SW 1271 (cell line): Measurements from ENCODE around the gene PRSS3.
A peak's percentile ranks its signal among the peaks of the same experiment; 100 is the strongest.
"Not testable (repeated sequence)": the region's sequence is repeated elsewhere in the genome, so short reads cannot be mapped to it uniquely, and the experiment has no call there.

Experiments
- DNase-seq, 2 experiments: peaks; one replicate each; lab custom pipeline; 2025; lab: John Stamatoyannopoulos, UW

Gene PRSS3

DNA sequence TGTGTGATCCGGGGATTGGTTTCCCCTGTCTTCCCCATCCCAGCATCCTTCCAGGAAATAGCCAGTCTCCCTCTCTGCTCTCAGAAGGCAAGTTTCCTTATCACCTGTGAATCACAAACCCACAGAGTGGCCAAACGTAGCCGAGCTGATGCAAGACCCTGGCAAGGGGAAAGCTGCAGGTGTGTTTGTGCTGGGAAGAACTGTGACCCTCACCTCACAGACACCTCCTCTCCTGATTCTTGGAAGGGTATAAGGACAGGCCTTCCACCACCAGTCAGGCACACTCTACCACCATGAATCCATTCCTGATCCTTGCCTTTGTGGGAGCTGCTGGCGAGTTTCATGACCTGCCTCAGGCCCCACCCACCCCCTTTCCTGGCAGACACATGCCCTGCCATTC lies at the start of gene PRSS3:
TSS of gene PRSS3 (plus strand) at position 281 of the 400 bp plus-strand sequence. CDS start at position 294, 13 bp downstream.
- DNase-seq: no peak

DNA sequence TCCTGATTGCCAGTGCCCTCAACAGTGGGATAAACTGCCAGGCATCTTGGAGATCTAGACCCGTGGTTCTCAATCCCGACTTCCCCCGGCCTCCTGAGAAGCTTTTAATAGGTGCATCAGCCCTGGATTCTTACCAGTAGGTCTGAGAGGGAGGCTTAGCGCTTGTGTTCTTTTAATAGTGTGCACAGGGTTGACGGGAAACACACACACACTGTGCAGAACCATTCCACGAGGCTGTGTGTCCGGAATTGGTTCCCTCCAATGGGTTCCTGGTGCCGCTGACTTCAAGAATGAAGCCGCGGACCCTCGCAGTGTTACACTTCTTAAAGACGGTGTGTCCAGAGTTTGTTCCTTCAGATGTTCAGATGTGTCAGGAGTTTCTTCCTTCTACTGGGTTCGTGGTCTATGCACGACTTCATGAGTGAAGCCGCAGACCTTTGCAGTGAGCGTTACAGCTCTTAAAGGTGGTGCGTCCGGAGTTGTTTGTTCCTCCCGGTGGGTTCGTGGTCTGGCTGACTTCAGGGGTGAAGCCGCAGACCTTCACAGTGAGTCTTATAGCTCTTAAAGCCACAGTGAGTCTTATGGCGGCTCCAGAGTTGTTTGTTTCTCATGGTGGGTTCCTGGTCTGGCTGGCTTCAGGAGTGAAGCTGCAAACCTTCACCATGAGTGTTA lies 46.6 kb upstream of the PRSS3 start:
- DNase-seq: no peak

DNA sequence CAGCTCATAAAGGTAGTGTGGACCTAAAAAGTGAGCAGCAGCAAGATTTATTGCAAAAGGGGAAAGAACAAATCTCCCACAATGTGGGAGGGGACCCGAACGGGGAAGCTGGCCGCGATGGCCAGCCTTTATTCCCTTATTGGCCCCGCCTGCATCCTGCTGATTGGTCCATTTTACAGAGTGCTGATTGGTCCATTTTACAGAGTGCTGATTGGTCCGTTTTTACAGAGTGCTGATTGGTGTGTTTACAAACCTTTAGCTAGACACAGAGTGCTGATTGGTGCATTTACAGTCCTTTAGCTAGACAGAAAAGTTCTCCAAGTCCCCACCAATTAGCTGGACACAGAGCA lies 46.1 kb upstream of the PRSS3 start:
- DNase-seq: not testable (repeated sequence)

DNA sequence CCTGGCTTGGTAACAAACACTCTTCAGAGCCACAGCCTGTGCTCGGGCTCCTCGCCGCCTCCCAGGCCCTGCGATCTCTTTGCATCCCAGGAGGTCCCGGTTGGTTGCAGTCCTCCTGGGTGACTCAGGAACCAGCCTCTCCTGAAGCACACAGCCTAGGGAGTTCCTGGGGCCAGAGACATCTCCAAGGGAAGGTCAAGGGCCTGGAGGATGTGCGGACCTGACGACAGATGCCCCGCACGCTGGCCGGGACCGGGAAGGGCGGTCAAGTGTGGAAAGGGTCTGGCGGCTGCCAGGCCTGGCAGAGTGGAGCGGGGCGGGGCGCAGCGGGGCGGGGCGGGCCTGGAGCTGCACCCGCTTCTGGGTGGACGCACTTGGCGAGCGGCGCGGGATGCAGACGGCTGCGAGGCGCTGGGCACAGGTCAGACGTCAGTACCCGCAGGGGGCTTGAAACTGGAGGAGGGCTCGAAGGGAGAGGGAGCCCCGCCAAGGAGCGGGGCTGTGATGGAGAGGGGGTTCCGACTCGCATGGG lies 45.0 kb upstream of the PRSS3 start:
- DNase-seq: no peak

DNA sequence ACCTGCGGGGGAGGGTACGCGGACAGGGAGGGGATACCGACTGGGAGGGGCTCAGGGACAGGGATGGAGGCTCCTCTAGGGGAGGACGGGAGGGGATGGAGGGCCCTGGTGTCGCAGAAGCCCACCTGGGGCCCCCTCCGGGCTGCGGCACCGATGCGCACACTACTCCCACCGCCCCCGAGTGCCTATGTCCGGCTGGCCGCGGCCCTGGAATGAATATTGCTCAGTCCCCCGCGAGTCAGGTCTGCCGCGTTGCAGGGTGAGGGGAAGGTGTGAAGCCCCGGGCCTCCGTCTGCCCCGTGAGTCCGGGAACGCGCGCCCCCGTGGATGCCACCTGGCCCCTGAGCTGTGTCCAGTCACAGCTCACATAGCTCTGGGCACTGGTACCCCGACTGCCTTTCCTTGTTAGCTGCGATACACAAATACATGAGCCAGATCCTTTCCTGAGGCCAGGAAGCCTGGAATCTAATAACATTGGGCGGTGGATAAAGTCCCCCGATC lies 44.5 kb upstream of the PRSS3 start:
- DNase-seq: no peak

DNA sequence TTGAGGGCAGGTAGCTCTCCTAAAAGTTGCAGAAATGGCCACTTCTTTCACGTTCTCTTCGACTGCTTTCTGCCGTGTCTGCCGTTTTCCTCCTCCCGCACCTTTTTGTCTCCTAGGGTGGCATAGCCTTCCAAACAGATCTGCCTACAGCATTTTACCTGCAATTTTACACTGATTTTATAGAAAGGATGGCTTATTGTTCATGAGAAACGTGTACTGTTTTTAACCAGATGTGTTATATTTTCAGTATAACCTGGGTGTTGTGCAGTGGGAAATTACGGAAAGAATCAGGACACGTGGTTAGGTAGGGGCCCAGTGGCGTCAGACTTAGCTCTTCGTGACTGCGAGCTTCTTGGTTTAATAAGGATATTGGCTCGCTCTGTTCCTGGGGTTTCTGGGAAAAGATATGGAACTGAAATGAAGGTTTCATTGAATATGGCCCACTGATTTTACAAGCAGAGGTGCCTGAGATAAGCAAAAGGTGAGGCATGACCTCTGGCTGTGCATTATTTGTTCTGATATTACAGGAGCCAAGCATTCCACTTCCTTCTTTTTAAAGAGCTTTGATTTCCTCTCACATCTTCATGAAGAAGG lies 43.7 kb upstream of the PRSS3 start:
- no peak for DNase-seq

DNA sequence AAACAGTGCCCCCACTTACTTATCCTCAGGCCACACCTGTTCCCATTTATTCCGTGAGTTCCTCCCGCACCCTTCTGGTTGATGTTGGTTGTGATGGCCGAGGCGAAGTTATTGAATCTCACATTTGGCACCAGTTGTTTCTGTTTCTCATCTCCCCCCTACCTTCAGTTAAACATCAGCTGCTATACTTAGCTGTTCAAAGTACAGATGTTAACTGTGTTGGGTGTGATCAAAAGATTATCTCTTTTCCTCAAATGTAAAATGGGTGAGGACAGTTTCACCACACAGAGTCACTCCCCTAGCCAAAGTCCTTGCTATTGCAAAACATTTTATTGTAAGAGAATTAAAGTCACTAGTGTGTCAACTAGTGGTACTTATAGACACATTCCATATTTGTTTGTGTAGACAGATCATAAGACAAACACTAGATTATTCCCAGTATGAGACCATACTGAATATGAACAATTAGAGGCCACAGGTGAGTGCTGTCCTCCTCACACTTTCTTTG lies 43.2 kb upstream of the PRSS3 start:
- DNase-seq: no peak

DNA sequence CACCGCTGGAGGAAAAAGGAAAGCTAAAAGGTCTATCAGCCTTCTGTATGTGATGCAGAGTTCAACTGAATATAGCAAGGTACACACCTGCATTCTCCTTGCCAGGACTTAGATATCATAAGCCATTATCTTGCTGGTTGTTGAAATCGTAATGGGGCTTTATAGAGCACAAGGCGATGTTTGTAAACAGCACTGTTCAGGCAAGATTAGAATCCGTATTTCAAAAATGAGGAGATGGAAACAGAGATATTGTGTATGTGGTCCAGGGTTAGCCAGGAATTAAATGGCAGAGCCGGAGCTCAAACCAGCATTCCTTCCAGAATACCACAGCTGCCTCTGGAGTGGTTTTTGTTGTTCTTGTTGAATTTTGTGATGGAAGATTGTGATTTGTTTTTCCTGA lies 42.6 kb upstream of the PRSS3 start:
- not testable (repeated sequence) for DNase-seq

DNA sequence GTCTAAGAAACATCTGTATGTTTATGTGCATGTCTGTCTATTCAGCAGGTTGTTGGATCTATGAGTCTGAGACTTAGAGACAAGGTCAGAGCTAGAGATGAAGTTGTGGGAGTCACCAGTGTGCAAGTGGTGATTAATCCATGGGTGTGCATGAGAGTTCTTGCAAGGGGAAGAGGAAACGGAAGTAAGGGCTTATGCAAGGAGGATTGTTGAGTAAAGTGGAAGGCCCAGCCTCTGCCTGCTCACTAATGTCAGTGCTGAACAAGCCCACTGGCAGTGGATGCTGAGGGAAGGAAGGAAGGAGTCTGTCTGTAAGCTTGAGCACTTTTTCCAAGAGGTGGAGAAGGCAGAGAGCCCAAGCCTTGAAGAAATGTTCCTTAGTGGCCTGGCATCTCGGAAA lies 35.7 kb upstream of the PRSS3 start:
- not testable (repeated sequence) for DNase-seq

DNA sequence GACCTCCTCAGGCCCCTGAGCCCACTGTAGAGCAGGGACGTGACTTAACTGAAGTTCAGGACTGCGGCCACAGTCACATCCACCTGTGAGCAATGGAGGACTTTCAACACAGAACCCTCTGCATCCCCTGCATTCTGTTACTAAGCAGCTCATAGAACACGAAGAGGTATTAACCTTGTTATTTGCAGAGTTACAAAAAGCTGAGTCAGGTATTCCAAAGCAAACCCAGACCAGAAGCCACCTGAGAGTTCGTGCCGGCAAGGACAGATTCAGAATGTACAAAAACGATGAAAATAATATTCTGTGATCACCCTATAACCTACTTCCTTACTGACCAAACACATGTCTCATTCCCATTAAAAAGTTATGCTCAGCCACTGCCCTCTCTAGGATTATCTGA lies 33.0 kb upstream of the PRSS3 start:
- no peak for DNase-seq

DNA sequence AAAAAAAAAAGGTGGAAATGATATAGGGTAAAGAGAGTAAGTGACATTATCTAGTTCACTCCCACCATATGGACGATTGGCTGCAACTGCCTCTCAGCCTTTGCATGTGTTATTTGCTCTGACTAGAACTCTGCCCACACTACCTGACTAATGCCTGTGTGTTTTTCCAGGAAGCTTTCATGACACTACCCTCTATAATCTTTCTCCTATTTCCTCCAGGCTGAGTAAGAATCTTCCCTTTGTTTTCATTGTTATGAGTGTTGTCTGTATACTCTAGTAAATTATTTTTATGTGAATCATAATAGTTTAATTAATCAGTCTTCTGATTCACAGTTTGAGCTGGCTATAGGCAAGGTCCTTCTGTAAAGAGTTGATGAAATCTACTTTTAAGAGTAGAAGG lies 31.7 kb upstream of the PRSS3 start:
- peak in 1 of 2 experiments; percentile 22 for DNase-seq

DNA sequence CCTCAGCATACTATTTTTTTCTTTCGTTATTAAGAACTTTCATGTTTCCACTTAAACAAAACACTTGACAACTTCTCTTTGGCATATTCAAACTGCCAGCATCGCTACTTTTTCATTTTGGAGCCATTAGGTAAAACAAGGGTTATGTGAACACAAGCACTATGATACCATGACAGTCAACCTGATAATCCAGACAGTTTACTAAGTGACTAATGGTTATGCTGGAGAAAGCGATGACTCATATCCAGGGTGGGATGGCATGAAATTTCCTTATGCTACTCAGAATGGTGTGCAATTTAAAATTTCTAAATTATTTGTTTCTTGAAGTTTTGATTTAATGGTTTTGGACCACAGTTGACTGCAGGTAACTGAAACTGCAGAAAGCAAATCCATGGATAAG lies 29.9 kb upstream of the PRSS3 start:
- DNase-seq: peak in 1 of 2 experiments; percentile 64

DNA sequence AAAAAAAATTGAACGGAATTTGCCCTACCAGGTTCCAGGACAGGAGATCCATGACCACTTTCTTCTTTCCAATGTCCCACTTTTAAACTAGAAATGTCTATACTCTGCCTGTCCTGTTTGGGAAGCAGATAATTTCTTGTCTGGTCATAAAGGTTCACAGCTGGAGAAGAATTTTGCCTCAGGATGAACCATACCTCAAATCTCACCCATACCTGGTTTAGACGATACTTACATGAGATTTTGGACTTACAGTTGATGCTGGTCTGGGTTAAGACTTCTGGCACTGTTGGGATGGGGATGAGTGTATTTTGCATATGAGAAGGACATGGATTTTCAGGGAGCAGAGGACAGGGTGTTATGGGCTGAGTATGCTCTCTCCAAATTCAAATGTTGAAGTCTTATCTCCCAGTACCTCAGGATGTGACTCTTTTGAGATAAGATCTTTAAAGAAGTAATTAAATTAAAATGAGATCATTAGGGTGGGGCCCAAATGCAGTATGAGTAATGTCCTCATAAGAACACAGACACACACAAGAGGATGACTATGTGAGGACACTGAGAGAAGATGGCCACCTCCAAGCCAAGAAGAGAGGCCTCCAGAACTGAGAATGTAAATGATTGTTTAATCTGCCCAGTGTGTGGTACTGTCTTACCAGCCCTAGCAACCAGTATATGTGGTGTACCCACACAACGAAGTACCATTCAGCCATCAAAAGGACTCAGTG lies 25.0 kb upstream of the PRSS3 start:
- not testable (repeated sequence) for DNase-seq

DNA sequence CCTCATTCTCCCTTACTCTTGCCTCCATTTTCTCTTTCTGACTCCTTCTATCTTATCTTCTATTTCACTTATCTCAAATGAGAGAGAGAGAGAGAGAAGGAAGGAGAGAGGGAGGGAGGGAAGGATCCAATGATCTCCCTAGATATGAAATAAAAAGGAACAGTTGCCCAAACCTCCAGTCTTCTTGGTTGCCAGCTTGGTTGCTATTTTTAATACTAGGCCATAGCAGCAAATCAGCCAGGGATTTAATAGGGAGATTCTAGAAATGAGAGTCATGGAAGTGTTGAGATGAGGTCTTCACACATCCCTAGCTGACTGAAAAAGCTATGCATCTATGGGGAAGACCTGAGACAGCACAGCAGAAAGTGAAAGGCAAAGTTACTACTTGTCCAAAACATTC lies 22.2 kb upstream of the PRSS3 start:
- DNase-seq: not testable (repeated sequence)

DNA sequence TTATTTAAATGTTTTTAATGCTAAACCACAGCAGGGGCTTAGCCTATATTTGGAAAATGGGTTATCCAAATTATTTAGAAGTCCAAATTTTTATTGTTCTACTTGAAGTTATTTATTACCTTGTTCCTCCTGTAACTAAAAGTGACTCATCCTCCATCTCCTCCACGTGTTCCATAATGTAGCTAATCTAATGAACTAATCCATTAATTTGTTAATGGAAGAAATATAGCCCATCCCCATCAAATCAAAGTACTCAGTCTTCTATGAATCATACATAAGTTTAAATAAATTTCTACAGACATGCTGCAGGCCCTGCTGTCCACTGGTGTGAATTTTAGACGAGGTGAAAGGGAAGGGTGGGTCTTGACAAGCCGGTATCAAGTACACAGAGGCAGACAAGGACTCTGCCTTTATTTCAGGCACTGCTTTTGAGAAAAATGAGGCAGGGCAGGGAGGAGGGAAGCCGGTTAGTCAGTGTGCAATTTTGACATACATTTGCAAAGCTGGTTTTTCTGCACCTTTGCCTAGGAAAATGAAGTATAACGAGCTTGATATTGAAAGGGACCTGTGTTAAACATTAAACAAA lies 21.2 kb upstream of the PRSS3 start:
- not testable (repeated sequence) for DNase-seq

DNA sequence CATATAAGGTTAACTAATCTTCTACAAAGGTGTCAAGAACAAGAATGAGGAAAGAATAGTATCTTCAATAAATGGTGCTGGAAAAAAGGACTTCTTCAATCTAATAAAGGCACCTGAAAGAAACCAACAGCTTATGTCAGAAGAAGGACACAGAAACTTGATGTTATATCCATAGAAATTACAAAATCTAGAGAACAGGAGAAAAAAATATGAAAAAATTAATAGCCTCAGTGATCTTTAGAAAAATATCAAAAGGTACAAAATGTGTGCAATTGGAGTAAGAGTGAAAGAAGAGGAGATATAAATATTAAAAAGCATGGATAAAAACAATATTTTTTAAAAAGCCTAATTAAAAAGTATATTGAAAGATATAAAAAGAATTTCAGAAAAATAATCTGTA lies 18.8 kb upstream of the PRSS3 start:
- no peak for DNase-seq

DNA sequence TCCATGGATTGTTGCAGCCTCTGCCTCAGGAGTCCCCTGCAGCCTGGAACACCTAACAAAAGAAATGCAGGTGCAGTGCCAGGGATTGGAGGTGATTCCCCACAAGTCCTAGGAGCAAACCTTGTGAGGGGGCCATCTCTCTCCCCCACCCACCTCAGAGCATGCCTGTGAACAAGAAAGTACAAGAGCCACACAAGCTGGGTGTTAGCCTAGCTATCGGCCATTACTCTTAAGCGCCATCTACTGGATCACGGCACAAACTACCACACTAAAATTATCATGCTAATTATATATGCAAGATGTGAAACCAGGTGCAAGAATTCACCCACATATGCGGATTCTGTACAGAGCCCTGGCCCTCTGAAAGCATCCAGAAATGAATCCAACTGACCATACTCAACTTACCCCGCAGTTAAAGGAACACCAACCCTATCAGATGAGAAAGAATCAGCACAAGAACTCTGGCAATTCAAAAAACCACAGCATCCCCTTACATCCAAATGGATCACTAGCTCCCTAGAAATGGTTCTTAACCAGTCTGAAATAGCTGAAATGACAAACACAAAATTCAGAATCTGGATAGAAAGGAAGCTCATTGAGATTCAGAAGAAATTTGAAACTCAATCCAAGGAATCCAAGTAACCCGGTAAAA lies 16.5 kb upstream of the PRSS3 start:
- DNase-seq: peak in 1 of 2 experiments; percentile 47

DNA sequence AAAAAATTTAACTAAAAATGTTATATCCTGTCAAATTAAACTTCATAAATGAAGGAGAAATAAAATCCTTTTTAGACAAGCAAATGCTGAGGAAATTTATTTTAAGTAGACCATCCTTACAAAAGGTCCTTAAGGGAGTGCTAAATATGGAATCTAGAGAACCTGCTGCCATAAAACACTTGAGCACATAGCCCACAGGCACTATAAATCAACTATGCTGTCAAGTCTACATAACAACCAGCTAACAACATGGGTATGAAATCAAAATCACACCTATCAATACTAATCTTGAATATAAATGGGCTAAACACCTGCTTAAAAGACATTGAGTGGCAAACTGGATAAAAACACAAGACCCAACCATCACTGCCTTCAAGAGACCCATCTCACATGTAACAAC lies 15.1 kb upstream of the PRSS3 start:
- no peak for DNase-seq

DNA sequence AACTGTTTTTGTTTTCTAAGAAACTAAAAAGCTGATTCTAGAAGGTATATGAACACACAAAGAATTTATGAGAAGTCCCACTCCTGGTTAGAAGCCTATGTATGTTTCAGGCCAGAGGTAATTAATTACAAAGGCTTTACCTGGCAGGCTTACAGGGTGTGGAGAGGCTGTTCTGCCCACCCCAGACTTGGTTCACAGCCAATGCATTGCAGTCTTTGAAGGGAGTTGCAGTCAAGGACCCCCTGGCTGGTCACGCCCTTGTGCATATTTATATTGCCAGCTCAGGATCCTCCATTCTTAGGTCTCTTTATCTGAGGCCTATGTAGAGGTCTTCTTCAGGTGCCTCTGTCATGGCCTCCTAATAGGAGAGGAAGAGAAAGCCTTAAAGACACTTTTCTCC lies 13.6 kb upstream of the PRSS3 start:
- DNase-seq: no peak

DNA sequence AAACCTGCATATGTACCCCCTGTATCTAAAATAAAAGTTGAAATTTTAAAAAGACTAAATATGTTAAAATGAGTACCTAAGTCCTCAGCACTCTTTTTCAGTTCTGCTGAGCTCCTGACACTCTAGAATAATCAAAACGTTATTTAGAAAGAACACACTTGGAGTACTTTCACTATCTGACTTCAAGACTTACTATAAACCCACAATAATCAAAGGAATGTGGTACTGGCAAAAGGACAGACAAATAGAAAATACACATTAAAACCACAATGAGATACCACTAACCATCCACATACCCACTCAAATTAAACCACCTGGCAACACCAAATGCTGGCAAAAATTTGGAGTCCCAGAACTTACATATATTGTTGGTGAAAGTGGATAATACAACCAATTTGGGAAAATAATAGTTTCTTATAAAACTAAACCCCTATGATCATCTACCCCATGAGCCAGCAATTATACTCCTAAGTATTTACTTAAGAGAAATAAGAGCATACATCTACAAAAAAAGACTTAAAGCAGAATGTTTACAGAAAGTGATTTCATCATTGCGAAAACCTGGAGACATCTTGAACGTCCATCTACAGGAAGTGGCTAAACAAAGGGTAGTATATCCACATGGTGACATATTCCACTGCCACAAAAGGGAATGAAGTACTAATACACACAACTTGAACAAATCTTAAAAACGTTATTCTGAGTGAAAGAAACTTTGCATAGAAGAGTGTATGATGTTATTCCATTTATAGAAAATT lies 12.8 kb upstream of the PRSS3 start:
- DNase-seq: no peak

DNA sequence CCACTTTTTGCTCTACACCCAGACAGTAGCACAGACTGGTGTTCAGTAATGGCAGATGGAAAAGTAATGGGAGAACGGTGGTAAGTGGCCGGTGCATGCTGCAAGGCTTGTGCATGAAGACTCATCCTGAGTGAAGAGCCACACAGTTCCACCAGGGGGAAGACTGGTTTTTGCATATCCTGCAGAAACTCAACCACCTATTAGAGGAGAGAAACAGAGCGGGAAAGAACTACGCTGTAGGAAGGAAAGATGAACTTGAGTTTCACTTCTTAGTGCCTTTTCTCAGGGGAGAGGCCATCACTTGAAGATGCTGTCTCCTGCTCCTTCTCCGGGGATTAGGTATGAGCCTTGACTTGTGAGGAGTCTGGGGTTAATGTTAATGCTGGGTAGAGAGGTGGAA lies 9.4 kb upstream of the PRSS3 start:
- no peak for DNase-seq
